Activated T-cell treated with anti-CD3 and anti-CD28 coated beads, Interleukin-2, amount 50 U/mL, for 72 hours (primary cell): Measurements from ENCODE around the gene CRYAA. TPM values are rescaled to one million over a fixed set of nuclear protein-coding genes. Genes with fewer than 3 reads are reported as not detected.
"Not testable (repeated sequence)": the region's sequence is repeated elsewhere in the genome, so short reads cannot be mapped to it uniquely, and the experiment has no call there.

Experiments
- ATAC-seq, 2 donors: fragments of 150-1000 bp; cut with Tn5 transposase; replicated peaks in 1 of 2; 2 replicates each; pipeline ENCODE4 v1.10.0; 2021; ENCODE audit warnings: moderate library complexity in 2 of 2, mild to moderate bottlenecking in 1 of 2
- DNase-seq, 2 donors: peaks; one replicate each; pipeline ENCODE4 v3.0.0; 2021 to 2022; ENCODE audit warnings: mixed read lengths in 1 of 2
- H3K27ac Mint-ChIP-seq: one replicate; pipeline ENCODE4 v1.8.0; 2022; ENCODE audit warnings: mild to moderate bottlenecking, moderate library complexity, mixed read lengths
- H3K27me3 Mint-ChIP-seq: one replicate; pipeline ENCODE4 v1.8.0; 2022; ENCODE audit warnings: low read depth, mixed read lengths
- H3K36me3 Mint-ChIP-seq, 2 donors: one replicate each; pipeline ENCODE4 v1.8.0; 2022; ENCODE audit warnings: mixed read lengths in 2 of 2, mild to moderate bottlenecking in 1 of 2; ENCODE audit not compliant: insufficient read depth in 2 of 2
- H3K4me1 Mint-ChIP-seq: one replicate; pipeline ENCODE4 v1.8.0; 2022; ENCODE audit warnings: low read depth, mixed read lengths
- H3K4me3 Mint-ChIP-seq, 2 donors: one replicate each; pipeline ENCODE4 v1.8.0; 2022; ENCODE audit warnings: mild to moderate bottlenecking in 2 of 2, mixed read lengths in 2 of 2, moderate library complexity in 2 of 2
- H3K9me3 Mint-ChIP-seq, 2 donors: one replicate each; pipeline ENCODE4 v1.8.0; 2022; ENCODE audit warnings: mixed read lengths in 2 of 2
- total RNA-seq, 2 donors: library from RNA; stranded (reverse); gene quantifications; one replicate each; pipeline ENCODE4 v1.2.3, GENCODE V29; 2022

The CRYAA gene, protein sequence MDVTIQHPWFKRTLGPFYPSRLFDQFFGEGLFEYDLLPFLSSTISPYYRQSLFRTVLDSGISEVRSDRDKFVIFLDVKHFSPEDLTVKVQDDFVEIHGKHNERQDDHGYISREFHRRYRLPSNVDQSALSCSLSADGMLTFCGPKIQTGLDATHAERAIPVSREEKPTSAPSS
- not detected for total RNA-seq

DNA sequence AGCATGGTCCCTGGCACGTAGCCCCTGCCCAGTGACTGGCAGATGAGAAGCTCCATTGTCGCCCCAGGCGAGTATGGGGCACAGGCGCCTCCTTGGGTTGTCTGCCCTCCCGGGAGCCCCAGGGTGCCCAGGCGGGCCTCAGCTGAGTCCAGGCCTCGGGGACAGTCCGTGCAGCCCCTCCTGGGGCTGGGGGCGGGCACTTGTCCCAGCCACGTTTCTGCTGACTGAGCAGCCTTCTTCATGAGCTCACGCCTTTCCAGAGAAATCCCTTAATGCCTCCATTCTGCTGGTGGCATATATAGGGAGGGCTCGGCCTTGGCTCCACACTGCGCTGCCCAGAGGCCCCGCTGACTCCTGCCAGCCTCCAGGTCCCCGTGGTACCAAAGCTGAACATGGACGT, at the start of gene CRYAA:
Gene CRYAA, plus strand, starts transcription at position 301 of the 400 bp plus-strand sequence. Its CDS starts 92 bp downstream, at position 393.
- not testable (repeated sequence) for H3K4me1 Mint-ChIP-seq

DNA sequence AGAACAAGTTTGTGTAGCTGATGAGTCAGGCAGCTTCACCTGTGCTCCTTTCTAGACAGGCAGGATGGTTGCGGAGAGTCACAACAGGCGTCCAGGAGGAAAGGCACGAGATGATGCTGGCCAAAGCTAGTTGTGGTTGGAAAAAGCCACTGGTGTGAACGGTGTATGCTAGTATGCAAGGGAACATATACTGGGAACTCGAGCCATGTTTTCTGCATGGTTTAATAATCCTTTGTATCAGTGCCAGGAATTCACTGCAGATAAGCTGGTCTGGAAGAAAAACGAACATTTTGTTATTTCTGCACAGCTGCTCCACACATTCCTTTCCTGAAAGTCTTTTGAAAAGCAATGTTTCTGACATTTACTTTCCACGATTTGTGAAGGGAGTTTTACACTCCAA, 38.7 kb upstream of the CRYAA start:
- not testable (repeated sequence) for H3K4me1 Mint-ChIP-seq, H3K36me3 Mint-ChIP-seq, H3K27me3 Mint-ChIP-seq, H3K4me3 Mint-ChIP-seq, H3K27ac Mint-ChIP-seq, DNase-seq, H3K9me3 Mint-ChIP-seq, ATAC-seq

More for the DNA sequence above, at the start of gene CRYAA:
- H3K36me3 Mint-ChIP-seq, DNase-seq, H3K9me3 Mint-ChIP-seq, H3K27ac Mint-ChIP-seq, H3K27me3 Mint-ChIP-seq, ATAC-seq, H3K4me3 Mint-ChIP-seq: not testable (repeated sequence)

DNA sequence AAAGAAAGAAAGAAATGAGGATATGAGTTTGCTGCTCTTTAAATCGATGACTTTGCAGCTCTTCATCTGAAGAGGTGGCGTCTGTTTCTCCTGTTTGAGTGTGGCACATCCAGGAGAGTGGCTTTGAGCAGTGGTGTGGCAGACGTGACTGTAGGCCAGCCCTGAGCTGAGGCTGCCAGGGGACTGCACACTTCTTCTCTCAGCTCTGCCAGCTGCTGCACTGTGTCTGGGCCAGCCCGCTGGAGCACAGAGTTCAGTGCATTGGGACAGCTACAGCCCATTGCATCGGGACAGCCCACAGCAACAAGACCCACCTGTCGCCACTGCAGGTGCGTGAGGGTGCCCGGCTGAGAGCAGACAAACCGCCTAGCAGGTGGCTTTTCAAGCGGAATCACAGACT, 34.3 kb upstream of the CRYAA start:
- ATAC-seq, DNase-seq, H3K36me3 Mint-ChIP-seq, H3K27me3 Mint-ChIP-seq, H3K9me3 Mint-ChIP-seq, H3K4me3 Mint-ChIP-seq, H3K27ac Mint-ChIP-seq, H3K4me1 Mint-ChIP-seq: not testable (repeated sequence)

DNA sequence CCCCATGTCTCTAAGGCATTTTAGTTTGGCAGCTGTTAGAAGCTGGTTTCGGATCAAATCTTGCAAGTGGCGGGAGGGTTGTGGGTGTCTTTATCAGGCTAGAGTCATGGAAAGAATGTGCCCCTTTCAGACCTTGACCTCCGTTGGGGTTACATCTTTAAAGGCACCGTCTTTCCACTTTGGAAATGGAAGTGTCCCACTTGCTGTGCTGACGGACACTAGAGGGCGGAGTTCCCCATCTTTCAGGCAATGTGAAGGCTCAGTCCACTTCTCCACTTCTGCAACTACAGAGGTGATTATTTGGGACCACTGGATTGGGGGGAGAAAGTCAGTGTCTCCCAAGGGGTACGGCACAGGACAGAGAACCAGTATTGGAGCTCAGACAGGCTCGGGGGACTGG, 29.9 kb upstream of the CRYAA start:
- H3K4me1 Mint-ChIP-seq, H3K4me3 Mint-ChIP-seq, H3K9me3 Mint-ChIP-seq, ATAC-seq, H3K27ac Mint-ChIP-seq, DNase-seq, H3K27me3 Mint-ChIP-seq, H3K36me3 Mint-ChIP-seq: not testable (repeated sequence)

DNA sequence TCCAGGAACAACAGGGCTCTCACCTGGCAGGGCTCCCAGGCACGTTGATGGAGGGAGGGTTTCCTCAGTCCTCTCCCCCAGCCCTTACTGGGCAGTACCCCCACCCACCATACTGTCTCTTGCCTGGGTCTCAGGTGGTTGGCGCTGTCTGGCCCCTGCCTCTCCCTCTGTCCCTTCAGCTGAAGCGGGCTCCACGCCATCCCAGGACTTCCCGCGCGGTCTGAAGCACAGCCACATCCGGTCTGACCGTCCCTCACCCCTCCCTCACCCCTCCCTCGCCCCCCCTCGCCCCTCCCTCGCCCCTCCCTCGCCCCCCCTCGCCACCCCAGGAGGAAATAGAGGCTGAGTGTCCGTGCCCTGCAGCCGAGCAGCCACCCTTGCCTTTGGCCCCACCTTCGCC, 27.4 kb upstream of the CRYAA start:
- not testable (repeated sequence) for DNase-seq, H3K27me3 Mint-ChIP-seq, H3K36me3 Mint-ChIP-seq, H3K9me3 Mint-ChIP-seq, ATAC-seq, H3K27ac Mint-ChIP-seq, H3K4me1 Mint-ChIP-seq, H3K4me3 Mint-ChIP-seq

DNA sequence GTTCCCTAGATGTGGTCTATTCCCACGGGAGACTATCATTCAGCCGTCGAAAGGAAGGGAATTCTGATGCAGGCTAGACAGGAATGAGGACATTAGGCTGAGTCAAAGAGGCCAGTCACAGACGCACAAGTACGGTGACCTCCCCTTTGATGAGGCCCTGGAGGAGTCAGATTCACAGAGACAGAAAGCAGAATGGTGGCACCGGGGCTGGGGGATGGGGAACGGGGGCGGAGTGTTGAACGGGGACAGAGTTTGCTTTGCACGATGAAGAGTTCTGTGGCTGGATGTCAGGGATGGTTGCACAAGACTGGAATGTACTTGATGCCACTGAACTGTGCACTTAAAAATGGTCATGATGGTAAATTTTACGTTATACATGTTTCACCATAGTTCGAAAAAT, 22.2 kb upstream of the CRYAA start:
- not testable (repeated sequence) for ATAC-seq, DNase-seq, H3K36me3 Mint-ChIP-seq, H3K27ac Mint-ChIP-seq, H3K27me3 Mint-ChIP-seq, H3K4me1 Mint-ChIP-seq, H3K9me3 Mint-ChIP-seq, H3K4me3 Mint-ChIP-seq

DNA sequence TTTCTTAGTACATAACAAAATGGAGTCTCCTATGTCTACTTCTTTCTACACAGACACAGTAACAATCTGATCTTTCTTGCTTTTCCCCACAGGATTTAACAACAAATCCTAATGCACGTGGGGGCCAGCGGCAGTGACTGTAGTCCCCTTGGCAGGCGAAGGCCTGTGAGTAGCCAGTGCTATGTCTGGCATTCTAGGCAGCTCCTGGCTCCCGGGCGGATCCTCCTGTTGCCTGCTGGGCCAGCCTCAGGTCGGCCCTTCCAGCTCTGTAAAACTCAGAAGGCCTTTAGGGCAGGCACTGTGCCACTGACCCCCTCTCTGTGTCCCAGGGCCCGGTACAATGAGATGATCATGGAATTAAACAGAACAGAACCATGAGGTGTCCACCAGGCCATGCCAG, 20.8 kb upstream of the CRYAA start:
- not testable (repeated sequence) for H3K27ac Mint-ChIP-seq, H3K27me3 Mint-ChIP-seq, H3K4me1 Mint-ChIP-seq, DNase-seq, H3K9me3 Mint-ChIP-seq, H3K36me3 Mint-ChIP-seq, ATAC-seq, H3K4me3 Mint-ChIP-seq

DNA sequence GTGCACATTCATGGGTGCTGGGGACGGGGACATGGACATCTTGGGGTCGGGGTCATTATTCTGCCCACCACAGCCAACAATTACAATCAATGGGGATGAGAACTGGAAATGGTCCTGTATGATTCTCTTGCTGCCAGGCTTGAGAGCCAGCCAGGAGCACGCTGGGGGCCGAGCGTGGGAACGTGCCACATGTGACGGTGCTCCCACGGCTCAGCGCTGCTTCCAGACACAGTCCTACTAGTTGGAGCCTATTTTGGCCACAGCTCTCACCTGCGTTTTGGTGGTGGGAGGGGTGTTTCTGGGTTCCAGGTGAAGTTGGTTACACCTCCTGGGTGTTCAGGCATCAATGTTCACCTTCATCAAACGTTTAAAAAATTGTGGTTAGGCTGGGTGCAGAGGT, 19.5 kb upstream of the CRYAA start:
- H3K4me3 Mint-ChIP-seq, H3K27me3 Mint-ChIP-seq, H3K36me3 Mint-ChIP-seq, H3K4me1 Mint-ChIP-seq, H3K27ac Mint-ChIP-seq, H3K9me3 Mint-ChIP-seq, DNase-seq, ATAC-seq: not testable (repeated sequence)

DNA sequence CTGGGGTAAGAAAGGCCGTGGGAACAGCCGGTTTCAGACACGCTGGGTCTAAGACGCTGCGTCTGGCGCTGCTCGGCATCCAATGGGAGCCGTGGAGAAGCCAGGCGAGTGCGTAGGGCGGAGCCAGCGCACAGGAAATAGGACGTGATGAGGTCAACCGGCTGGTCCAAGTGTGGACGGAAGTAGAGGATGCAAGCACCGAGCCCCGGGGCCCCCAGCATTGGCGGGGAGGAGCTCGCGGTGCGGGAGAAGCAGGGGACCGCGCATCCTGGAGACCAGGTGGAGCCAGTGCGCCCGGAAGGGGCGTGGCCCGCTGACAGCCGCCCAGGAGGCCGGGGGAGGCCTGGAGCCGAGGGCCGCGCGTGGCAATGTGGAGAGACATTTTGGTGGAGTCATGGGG, 15.2 kb upstream of the CRYAA start:
- H3K27ac Mint-ChIP-seq, H3K4me3 Mint-ChIP-seq, H3K27me3 Mint-ChIP-seq, DNase-seq, H3K36me3 Mint-ChIP-seq, H3K4me1 Mint-ChIP-seq, H3K9me3 Mint-ChIP-seq: not testable (repeated sequence)
- peak in 1 of 2 donors; percentile 82 for ATAC-seq

DNA sequence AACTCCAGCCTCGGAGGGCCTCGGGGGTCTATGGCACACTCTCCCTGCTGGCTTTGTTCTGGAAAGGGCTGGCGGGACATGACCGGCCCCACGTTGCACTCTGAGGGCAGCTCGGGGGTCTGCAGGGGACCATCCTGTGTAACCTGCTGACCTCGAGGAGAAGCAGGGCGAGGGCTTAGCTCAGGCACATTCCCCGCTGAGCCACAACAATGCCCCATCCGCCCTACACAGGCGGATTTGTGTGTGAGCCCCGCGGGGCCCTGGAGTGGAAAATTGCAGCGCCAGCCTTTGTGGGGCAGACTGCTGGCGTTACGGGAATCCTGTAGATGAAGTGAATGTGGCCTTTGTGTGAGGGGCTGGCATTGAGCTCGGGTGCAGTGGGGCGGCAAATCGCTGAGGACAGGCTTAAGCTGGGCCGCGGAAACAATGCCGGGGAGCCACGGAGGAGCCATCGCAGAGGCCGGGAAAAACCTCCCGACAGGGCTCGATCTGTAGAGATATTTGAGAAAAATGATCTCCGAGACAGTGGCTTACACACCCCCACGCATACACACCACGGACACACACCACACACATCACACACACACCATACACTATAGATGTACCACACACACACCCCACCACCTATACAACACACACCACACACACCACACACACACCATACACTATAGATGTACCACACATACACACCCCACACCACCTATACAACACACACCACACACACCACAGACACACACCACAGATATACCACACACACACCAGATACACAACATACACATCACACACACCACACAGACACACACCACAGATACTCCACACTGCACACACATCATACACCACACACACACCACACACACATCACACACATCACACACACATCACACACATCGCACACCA, 9.3 kb upstream of the CRYAA start:
- not testable (repeated sequence) for H3K27me3 Mint-ChIP-seq, DNase-seq, ATAC-seq, H3K4me1 Mint-ChIP-seq, H3K36me3 Mint-ChIP-seq, H3K4me3 Mint-ChIP-seq, H3K27ac Mint-ChIP-seq, H3K9me3 Mint-ChIP-seq

DNA sequence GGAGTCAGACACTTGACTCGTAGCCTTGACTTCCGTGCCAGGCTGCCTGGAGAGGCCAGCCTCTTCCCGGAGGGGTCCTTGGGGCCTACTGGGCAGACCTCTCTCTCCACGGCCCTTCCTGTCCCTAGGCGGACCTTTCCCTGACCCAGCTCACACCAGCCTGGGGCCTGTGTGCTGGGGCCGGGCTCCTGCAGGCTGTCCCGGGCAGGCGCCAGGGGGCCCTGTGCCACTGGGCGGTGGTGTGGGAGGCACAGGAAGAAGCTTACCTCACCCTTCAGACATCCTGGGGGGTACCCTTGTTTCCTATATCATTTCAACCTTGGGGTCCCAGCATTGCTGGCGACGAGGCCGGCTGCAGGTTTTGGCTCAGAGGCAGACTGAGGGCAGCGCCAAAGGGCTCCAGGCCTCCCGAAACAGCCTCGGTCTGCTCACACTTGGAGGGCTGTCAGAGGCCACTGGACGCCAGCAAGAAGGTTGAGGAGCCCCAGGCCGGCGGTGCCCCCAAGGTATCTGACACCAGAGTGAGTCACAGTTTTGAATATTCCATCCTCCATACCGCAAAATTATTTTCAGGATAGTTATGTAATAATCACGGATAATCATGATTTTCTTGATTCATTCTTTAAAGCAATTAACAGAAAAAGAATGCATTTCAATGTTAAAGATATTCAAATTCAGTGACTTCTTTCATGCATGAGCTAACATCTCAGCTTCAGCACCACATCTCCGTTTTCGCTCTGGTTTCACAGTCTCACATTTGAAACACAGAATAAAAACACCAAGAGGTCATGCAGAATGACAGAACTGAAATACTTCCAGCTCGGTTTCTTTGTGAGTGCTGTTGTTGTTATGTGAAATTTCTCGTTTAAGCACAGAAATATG, 6.7 kb upstream of the CRYAA start:
- H3K27ac Mint-ChIP-seq, H3K4me3 Mint-ChIP-seq, ATAC-seq, DNase-seq, H3K9me3 Mint-ChIP-seq, H3K36me3 Mint-ChIP-seq, H3K27me3 Mint-ChIP-seq, H3K4me1 Mint-ChIP-seq: not testable (repeated sequence)

DNA sequence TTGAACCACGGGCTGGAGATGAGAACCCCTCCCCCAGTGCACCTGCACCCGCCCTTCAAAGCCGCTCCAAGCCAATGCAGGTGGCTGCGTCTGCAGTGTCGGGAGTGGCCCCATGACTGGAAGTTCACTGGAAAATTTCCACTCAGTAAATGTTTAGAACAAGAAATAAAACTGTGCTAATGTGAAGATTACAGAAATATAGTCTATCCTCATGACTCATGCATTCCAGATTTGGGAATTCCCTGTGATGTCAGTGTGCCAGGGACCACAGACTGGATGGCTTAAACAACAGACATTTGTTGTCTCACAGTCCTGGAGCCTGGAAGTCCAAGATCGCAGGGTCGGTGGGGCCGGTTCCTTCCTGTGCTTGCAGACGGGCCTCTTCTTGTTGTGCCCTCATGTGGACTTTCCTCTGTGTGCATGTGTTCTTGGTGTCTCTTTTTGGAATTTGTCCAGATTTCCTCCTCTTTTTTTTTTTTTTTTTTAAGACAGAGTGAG, 6.1 kb upstream of the CRYAA start:
- not testable (repeated sequence) for H3K9me3 Mint-ChIP-seq, H3K36me3 Mint-ChIP-seq, H3K27me3 Mint-ChIP-seq, ATAC-seq, H3K27ac Mint-ChIP-seq, H3K4me3 Mint-ChIP-seq, DNase-seq, H3K4me1 Mint-ChIP-seq

DNA sequence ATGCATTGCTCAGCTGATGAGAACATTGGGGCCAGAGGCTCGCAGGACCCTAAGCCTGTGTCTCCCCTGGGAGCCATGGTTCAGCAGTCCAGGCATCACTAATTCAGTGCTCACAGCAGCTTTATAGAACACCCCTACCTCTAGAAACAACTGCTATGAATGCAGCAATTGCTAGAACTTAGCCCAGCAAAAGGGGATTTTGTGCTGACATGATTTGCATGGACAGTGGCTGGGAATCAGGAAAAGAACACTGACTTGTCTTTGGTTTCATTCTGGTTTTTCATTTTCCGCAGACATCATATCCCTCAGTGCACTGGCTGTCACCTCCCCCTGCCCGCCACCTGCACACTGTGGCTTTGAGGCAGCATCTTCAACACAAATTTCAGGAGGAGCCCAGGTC, 4.0 kb upstream of the CRYAA start:
- not testable (repeated sequence) for H3K9me3 Mint-ChIP-seq, H3K4me3 Mint-ChIP-seq, H3K36me3 Mint-ChIP-seq, H3K4me1 Mint-ChIP-seq, H3K27ac Mint-ChIP-seq, DNase-seq, H3K27me3 Mint-ChIP-seq
- ATAC-seq, result peak; percentile 39 to 43
